ENCODE data around the gene STT3B. TPM values are rescaled to one million over a fixed set of nuclear protein-coding genes. Genes with fewer than 3 reads are reported as not detected.
A peak's percentile ranks its signal among the peaks of the same experiment; 100 is the strongest.
"Not testable (repeated sequence)": the region's sequence is repeated elsewhere in the genome, so short reads cannot be mapped to it uniquely, and the experiment has no call there.

STT3B gene
- total and polyA plus RNA-seq, 9 donors: 91.4 to 115 (median 102) TPM

DNA sequence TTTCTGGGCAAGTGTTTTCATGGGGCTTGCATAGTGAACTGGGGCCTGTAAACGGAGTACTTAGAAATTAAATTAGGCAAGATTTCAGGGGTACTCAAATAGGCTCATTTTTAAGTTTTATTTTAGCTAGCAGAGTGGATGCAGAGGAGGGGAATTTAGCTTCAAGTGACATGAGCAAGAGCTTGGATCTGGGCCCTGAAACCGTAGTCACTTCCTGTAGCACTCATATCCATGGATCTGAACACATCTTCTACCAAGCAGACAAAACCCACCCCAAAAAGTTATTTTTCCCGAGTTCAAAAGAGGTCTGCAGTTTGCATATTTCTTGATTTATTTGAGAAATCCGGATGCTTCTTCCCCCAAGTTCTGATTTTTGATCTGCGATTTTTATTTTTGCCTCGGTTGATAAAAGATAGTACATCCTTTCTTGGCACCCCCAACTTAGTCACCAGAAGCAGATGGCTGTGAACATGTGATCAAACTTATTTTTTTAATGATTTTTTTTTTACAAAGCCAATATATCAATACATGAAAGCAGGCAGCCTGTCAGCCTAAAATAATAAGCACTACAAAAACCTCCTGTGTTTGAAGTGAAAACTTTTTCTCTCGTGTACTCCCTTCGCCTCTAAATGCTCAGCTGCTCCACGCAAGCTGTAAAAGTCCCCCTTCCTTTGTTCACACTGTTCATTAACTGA is 36.6 kb upstream of the STT3B start:
- H3K27ac ChIP-seq (ENCODE audit: low read length): no peak overlapping the region
- WGBS (ENCODE audit: insufficient coverage): 70% methylated on average over 3 of the region's 9 CpGs
- no peak overlapping the region for H3K4me3 ChIP-seq (ENCODE audit: low read length)
- no peaks in the 10 kb centered on the region for H3K27me3 ChIP-seq (ENCODE audit: control insufficient read depth, insufficient read depth, low read length)
- peaks cover 4% of the 10 kb centered on the region for H3K9me3 ChIP-seq (replicated peaks; ENCODE audit: control insufficient read depth, low read depth, low read length)
- DNase-seq: peak; percentile 31
- no peaks in the 10 kb centered on the region for H3K4me1 ChIP-seq (ENCODE audit: control insufficient read depth, insufficient read depth, low read length)
- H3K36me3 ChIP-seq (ENCODE audit: control insufficient read depth, insufficient read depth, low read length): no peaks in the 10 kb centered on the region

DNA sequence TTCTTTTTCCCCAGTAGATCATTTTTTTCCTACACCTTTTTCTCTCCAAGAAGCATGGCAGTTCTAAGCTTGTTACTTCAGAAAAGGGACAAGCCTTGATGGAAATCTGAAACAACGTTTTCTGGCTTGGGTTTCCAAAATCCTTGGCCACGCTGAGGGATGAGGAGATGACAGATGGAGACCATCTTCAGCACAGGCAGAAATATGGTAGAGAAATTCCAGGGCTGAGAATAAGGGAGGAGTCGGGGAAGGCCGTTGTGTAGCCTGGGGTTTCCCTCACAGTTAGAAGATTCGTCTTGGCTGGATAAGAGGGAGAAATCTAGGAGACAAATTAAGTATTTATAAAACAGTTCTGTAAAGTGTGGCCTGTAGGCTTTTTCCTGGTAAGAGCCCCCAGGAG is 33.9 kb upstream of the STT3B start:
- H3K4me3 ChIP-seq (ENCODE audit: low read length): no peak overlapping the region
- 65% methylated on average over 3 of the region's 5 CpGs for WGBS (ENCODE audit: insufficient coverage)
- H3K9me3 ChIP-seq (replicated peaks; ENCODE audit: control insufficient read depth, low read depth, low read length): no peaks in the 10 kb centered on the region
- no peak for DNase-seq
- H3K4me1 ChIP-seq (ENCODE audit: control insufficient read depth, insufficient read depth, low read length): no peaks in the 10 kb centered on the region
- no peaks in the 10 kb centered on the region for H3K27me3 ChIP-seq (ENCODE audit: control insufficient read depth, insufficient read depth, low read length)
- H3K27ac ChIP-seq (ENCODE audit: low read length): no peak overlapping the region
- H3K36me3 ChIP-seq (ENCODE audit: control insufficient read depth, insufficient read depth, low read length): no peaks in the 10 kb centered on the region

DNA sequence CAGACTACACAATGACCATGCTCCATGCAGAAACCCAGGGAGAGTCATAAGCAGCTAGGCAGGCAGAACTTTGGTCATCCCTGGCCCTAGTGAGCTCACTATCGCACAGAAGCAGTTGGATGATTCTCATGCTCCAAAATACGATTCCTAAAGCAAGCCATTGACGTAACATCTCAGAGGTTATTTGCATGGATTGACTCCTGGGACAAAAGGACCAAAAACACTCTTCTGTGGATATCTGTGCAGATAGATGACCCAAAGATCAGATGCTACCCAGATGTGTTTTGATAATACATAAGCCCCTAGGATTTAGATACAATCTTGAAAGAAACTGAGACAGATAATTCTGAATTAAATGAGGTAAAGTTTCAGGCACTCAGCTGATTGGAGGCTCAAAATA is 33.4 kb upstream of the STT3B start:
- Histone ChIP-seq H3K27ac (ENCODE audit: low read length) (no peak overlapping the region), H3K4me1 (ENCODE audit: control insufficient read depth, insufficient read depth, low read length) (no peaks in the 10 kb centered on the region), H3K36me3 (ENCODE audit: control insufficient read depth, insufficient read depth, low read length) (no peaks in the 10 kb centered on the region), H3K9me3 (replicated peaks; ENCODE audit: control insufficient read depth, low read depth, low read length) (no peaks in the 10 kb centered on the region), H3K4me3 (ENCODE audit: low read length) (no peak overlapping the region), H3K27me3 (ENCODE audit: control insufficient read depth, insufficient read depth, low read length) (no peaks in the 10 kb centered on the region)
- WGBS (ENCODE audit: insufficient coverage): 85% methylated on average over 3 of the region's 3 CpGs
- no peak for DNase-seq

DNA sequence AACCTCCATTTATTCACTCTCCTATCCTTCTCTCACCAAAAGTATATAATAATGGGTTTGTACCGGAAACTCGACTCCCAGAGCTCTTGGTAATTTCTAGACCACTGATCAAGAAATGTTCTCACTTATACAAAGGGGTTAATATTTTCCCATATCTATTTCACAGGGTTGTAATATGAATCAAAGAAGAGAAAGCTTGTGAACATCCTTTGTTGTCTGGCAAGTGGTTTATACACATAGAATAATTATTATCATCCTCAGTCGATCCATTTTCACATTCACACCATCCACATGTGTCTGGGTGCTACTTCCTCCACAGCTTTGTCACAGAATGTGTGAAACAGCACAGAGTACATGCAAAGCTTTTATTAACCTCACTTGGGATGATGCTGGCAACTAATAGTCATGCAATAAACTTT is 29.9 kb upstream of the STT3B start:
- WGBS (ENCODE audit: insufficient coverage): no CpG with 5 or more reads among the region's 3 CpGs
- no peaks in the 10 kb centered on the region for H3K36me3 ChIP-seq (ENCODE audit: control insufficient read depth, insufficient read depth, low read length)
- no peaks in the 10 kb centered on the region for H3K9me3 ChIP-seq (replicated peaks; ENCODE audit: control insufficient read depth, low read depth, low read length)
- DNase-seq: no peak
- no peaks in the 10 kb centered on the region for H3K4me1 ChIP-seq (ENCODE audit: control insufficient read depth, insufficient read depth, low read length)
- no peak overlapping the region for H3K27ac ChIP-seq (ENCODE audit: low read length)
- H3K4me3 ChIP-seq (ENCODE audit: low read length): no peak overlapping the region
- no peaks in the 10 kb centered on the region for H3K27me3 ChIP-seq (ENCODE audit: control insufficient read depth, insufficient read depth, low read length)

DNA sequence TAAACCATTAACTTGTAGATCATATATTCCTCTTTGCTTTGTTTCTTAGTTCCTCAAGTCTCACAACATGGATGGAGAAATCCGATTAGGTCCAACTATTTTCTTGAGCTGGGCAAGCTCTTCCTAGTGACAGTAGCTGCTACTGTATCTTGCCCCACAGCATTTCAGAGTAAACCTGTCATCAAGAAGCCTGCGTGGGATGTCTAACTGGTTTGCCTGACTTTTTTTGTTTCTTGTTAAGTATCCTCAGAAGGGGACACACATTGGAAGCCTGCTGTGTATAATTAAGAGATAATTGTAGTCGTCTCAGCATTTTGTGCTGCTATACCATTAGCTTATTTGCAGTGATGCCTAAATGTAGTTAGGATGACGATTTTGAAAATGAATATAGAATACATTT is 29.3 kb upstream of the STT3B start:
- WGBS (ENCODE audit: insufficient coverage): 56% methylated on average over 2 of the region's 4 CpGs
- no peak for DNase-seq
- H3K4me1 ChIP-seq (ENCODE audit: control insufficient read depth, insufficient read depth, low read length): no peaks in the 10 kb centered on the region
- no peaks in the 10 kb centered on the region for H3K27me3 ChIP-seq (ENCODE audit: control insufficient read depth, insufficient read depth, low read length)
- no peaks in the 10 kb centered on the region for H3K36me3 ChIP-seq (ENCODE audit: control insufficient read depth, insufficient read depth, low read length)
- H3K9me3 ChIP-seq (replicated peaks; ENCODE audit: control insufficient read depth, low read depth, low read length): no peaks in the 10 kb centered on the region
- H3K27ac ChIP-seq (ENCODE audit: low read length): no peak overlapping the region
- H3K4me3 ChIP-seq (ENCODE audit: low read length): no peak overlapping the region

DNA sequence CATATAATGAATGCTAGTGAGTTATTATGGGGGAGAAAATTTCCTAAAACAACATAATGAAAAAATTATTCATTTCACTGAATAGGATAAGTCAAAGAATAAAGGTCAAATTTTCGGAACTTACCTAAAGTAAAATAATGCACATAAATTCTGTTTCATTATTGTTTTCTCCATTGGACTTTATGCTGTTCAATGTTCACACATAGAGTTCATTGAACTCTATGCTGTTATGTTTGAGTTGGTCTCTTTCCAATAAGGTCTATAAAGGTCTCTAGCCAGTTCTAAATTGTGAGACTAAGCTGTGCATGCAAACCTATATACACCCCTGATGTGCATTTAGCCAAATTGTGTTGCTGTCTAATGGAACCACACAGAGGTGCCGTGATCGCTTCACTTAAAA is 28.5 kb upstream of the STT3B start:
- Histone ChIP-seq H3K36me3 (ENCODE audit: control insufficient read depth, insufficient read depth, low read length) (no peaks in the 10 kb centered on the region), H3K9me3 (replicated peaks; ENCODE audit: control insufficient read depth, low read depth, low read length) (no peaks in the 10 kb centered on the region), H3K4me1 (ENCODE audit: control insufficient read depth, insufficient read depth, low read length) (no peaks in the 10 kb centered on the region), H3K27me3 (ENCODE audit: control insufficient read depth, insufficient read depth, low read length) (no peaks in the 10 kb centered on the region), H3K4me3 (ENCODE audit: low read length) (no peak overlapping the region), H3K27ac (ENCODE audit: low read length) (no peak overlapping the region)
- 100% methylated on average over 1 of the region's 3 CpGs for WGBS (ENCODE audit: insufficient coverage)
- no peak for DNase-seq

DNA sequence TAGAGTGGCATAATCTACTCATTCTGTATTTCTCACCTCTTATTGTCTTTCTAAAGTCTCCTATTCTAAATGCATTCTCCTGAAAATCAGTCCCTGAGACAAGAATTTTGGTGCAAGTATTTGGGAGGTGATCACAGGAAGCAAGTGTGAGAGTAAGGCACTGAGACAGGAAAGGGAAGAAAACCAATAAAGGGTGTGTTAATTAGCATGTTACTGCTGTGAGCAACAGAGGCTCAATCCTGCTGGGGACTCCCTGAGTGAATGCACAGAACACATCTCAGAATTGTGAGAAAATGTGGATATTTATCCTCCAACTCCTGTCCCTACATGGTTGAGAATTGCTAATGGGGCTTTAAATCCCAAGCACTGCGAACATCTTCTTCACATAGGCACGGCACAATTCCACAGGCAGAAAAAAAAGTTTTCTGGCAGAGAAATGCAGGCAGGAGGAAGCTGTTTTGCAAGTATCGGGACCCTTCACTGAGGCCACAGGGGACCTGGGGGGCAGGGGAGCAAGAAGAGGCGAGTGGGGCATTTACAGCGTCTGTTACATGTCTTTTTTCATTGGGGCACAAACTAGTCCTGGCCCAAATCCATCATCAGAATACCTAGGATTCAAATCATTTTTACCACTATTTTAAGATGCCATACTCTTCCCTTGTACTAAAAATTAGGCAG is 27.2 kb upstream of the STT3B start:
- Histone ChIP-seq H3K36me3 (ENCODE audit: control insufficient read depth, insufficient read depth, low read length) (no peaks in the 10 kb centered on the region), H3K4me3 (ENCODE audit: low read length) (no peak overlapping the region), H3K9me3 (replicated peaks; ENCODE audit: control insufficient read depth, low read depth, low read length) (no peaks in the 10 kb centered on the region), H3K27ac (ENCODE audit: low read length) (no peak overlapping the region), H3K4me1 (ENCODE audit: control insufficient read depth, insufficient read depth, low read length) (no peaks in the 10 kb centered on the region), H3K27me3 (ENCODE audit: control insufficient read depth, insufficient read depth, low read length) (no peaks in the 10 kb centered on the region)
- DNase-seq: no peak
- WGBS (ENCODE audit: insufficient coverage): 17% methylated on average over 1 of the region's 5 CpGs

DNA sequence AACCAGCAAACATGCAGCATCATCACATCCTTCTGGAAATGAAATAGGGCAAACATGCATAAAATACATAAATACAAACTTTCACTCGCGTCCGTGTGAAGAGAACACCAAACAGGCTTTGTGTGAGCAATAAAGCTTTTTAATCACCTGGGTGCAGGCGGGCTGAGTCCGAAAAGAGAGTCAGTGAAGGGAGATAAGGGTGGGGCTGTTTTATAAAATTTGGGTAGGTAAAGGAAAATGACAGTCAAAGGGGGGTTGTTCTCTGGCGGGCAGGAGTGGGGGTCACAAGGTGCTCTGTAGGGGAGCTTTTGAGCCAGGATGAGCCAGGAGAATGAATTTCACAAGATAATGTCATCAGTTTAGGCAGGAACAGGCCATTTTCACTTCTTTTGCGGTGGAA is 26.2 kb upstream of the STT3B start:
- H3K4me3 ChIP-seq (ENCODE audit: low read length); H3K36me3 ChIP-seq (ENCODE audit: control insufficient read depth, insufficient read depth, low read length); H3K9me3 ChIP-seq (replicated peaks; ENCODE audit: control insufficient read depth, low read depth, low read length); H3K27me3 ChIP-seq (ENCODE audit: control insufficient read depth, insufficient read depth, low read length); DNase-seq; H3K27ac ChIP-seq (ENCODE audit: low read length); H3K4me1 ChIP-seq (ENCODE audit: control insufficient read depth, insufficient read depth, low read length): not testable (repeated sequence)
- WGBS (ENCODE audit: insufficient coverage): 49% methylated on average over 4 of the region's 7 CpGs

DNA sequence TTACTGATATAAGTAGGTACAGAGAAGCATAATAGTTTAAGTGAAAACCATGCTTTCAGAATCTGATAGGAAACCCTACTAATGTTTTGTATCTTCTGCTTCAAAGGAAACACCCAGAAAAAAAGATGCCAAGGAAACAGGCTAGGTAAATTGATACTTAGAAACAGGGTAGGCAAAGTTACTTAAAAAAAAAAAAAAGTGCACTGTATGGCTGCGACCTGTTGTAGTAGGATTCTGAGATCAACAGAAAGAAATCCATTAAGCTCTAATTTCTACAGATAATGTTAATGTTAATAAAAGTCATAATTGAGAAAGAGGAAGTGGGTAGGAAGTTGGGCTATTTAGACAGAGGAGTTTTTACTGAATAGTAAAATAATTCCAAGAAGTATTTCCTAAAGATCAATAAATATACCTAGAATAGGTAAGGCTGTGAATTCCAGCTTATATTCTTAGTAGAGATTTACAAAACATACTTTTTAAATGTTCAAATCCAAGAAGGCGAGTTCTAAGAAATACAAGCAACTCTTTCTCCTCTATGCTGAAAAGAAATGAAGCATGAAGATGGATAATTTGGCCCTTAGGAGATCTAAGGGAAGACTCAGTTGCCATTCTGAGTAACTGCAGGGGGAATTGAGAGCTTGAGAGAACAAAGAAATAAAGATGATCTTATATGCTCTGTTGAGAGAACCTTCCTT is 24.1 kb upstream of the STT3B start:
- Histone ChIP-seq H3K27me3 (ENCODE audit: control insufficient read depth, insufficient read depth, low read length) (no peaks in the 10 kb centered on the region), H3K4me1 (ENCODE audit: control insufficient read depth, insufficient read depth, low read length) (no peaks in the 10 kb centered on the region), H3K27ac (ENCODE audit: low read length) (no peak overlapping the region), H3K9me3 (replicated peaks; ENCODE audit: control insufficient read depth, low read depth, low read length) (no peaks in the 10 kb centered on the region), H3K4me3 (ENCODE audit: low read length) (no peak overlapping the region), H3K36me3 (ENCODE audit: control insufficient read depth, insufficient read depth, low read length) (no peaks in the 10 kb centered on the region)
- no CpG with 5 or more reads among the region's 2 CpGs for WGBS (ENCODE audit: insufficient coverage)
- DNase-seq: no peak

DNA sequence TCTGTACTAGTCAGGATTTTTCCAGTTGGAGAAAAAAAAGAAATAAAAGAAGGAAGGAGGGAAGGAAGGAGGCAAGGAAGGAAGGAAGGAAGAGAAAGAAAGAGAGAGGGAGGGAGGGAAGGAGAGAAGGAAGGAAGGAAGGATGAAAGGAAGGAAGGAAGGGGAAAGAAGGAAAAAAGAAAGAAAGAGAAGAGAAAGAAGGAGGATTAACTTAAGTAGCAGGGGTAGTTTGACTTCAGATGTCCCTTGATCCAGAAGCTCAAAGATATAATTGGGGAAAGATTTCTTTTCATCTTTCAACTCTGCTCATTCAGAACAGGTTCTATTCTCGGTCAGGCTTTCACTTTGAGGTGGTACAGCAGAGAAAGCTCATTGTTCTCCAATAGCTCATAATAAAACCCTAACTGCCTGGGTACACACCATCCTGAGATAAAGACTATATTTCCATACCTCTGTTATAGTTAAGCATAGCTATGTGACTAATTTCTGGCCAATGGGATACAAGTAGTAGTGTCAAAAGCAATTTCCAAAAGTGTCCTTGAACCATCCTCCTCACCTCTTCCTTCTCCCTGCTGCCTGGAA is 23.5 kb upstream of the STT3B start:
- WGBS (ENCODE audit: insufficient coverage): no CpG with 5 or more reads among the region's 1 CpG
- H3K27me3 ChIP-seq (ENCODE audit: control insufficient read depth, insufficient read depth, low read length): no peaks in the 10 kb centered on the region

More for the DNA sequence above, 23.5 kb upstream of the STT3B start:
- Histone ChIP-seq H3K9me3 (replicated peaks; ENCODE audit: control insufficient read depth, low read depth, low read length) (no peaks in the 10 kb centered on the region), H3K4me3 (ENCODE audit: low read length) (no peak overlapping the region), H3K36me3 (ENCODE audit: control insufficient read depth, insufficient read depth, low read length) (no peaks in the 10 kb centered on the region), H3K4me1 (ENCODE audit: control insufficient read depth, insufficient read depth, low read length) (no peaks in the 10 kb centered on the region), H3K27ac (ENCODE audit: low read length) (no peak overlapping the region)
- no peak for DNase-seq

All from muscle of leg (tissue), 11 donors.